Stimulated activated naive B cell treated with anti-CD40 and anti-IgM and Interleukin-4, amounts not matched to agents 10 μg/mL and 1 μg/mL and 100 μg/mL, for 72 hours (primary cell): ENCODE results near the gene KCNG4.

Source experiments
- ATAC-seq, 2 donors: fragments of 150-1000 bp; cut with Tn5 transposase; replicated peaks; 2 replicates each; pipeline ENCODE4 v1.10.0; 2021; ENCODE audit warnings: moderate library complexity in 1 of 2
- DNase-seq: peaks from one replicate; pipeline ENCODE4 v3.0.0; 2021
- H3K27ac Mint-ChIP-seq: one replicate; pipeline ENCODE4 v1.8.0; 2022; ENCODE audit warnings: mild to moderate bottlenecking, mixed read lengths
- H3K27me3 Mint-ChIP-seq, 2 donors: one replicate each; pipeline ENCODE4 v1.8.0; 2022; ENCODE audit warnings: mixed read lengths in 2 of 2
- H3K36me3 Mint-ChIP-seq, 2 donors: one replicate each; pipeline ENCODE4 v1.8.0; 2022; ENCODE audit warnings: mixed read lengths in 2 of 2, mild to moderate bottlenecking in 1 of 2
- H3K4me1 Mint-ChIP-seq, 2 donors: one replicate each; pipeline ENCODE4 v1.8.0; 2022; ENCODE audit warnings: mixed read lengths in 2 of 2, mild to moderate bottlenecking in 1 of 2
- H3K4me3 Mint-ChIP-seq, 2 donors: one replicate each; pipeline ENCODE4 v1.8.0; 2022; ENCODE audit warnings: mild to moderate bottlenecking in 2 of 2, mixed read lengths in 2 of 2, moderate library complexity in 1 of 2
- H3K9me3 Mint-ChIP-seq, 2 donors: one replicate each; pipeline ENCODE4 v1.8.0; 2022; ENCODE audit warnings: mixed read lengths in 2 of 2, mild to moderate bottlenecking in 1 of 2

KCNG4 gene, protein sequence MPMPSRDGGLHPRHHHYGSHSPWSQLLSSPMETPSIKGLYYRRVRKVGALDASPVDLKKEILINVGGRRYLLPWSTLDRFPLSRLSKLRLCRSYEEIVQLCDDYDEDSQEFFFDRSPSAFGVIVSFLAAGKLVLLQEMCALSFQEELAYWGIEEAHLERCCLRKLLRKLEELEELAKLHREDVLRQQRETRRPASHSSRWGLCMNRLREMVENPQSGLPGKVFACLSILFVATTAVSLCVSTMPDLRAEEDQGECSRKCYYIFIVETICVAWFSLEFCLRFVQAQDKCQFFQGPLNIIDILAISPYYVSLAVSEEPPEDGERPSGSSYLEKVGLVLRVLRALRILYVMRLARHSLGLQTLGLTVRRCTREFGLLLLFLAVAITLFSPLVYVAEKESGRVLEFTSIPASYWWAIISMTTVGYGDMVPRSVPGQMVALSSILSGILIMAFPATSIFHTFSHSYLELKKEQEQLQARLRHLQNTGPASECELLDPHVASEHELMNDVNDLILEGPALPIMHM

DNA sequence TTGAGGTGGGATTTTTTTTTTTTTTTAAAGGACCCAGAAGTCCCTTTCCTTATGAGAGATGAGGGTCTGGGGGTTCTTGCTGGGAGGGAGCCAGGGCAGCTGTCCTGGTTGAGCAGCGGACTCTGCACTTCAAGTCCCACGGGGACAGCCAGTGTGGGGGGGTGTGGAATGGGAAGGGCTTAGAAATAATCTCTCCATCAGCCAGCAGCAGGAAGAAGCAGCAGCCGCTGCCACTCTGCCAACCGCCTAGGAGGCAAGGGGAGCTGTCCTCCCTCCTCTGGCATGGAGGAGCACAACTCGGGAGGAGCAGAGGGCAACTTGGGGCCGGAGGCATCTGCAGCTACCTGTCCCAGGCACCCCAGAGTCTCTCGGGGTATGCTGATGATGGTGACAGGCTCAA lies at the start of gene KCNG4:
TSS of gene KCNG4 (minus strand) at position 104 of the 400 bp plus-strand sequence. CDS start 2,527 bp downstream, outside the sequence.
- no peak within 1 kb of the TSS for H3K27ac Mint-ChIP-seq
- no peaks in the 10 kb centered on the region for H3K4me1 Mint-ChIP-seq
- DNase-seq (no peak), ATAC-seq (no peak)
- H3K36me3 Mint-ChIP-seq: no peaks in the 10 kb centered on the region
- no peak within 1 kb of the TSS for H3K4me3 Mint-ChIP-seq
- peaks cover 1 to 13% of the 10 kb centered on the region in 2 donors for H3K9me3 Mint-ChIP-seq
- H3K27me3 Mint-ChIP-seq: peaks cover 47 to 58% of the 10 kb centered on the region in 2 donors

DNA sequence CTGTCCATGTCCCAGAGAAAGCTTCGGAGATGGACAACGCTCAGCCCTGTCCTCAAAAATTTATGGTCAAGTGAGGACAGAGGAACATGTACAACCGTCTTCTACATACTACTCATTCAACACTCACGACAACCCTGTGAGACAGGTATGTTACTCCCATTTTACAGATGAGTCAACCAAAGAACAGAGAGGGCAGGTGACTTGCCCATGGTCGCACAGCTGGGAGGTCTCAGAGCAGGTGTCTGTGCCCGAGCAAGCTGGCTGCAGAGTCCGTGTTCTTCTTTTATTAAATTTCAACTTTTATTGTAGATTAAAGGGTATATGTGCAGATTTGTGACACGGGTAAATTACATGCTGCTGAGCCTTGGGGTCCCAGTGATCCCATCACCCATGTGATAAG lies 49.1 kb upstream of the KCNG4 start:
- H3K36me3 Mint-ChIP-seq: no peaks in the 10 kb centered on the region
- no peak overlapping the region for H3K27ac Mint-ChIP-seq
- H3K4me3 Mint-ChIP-seq: no peak overlapping the region
- DNase-seq (no peak), ATAC-seq (no peak)
- H3K27me3 Mint-ChIP-seq: peaks cover 41 to 58% of the 10 kb centered on the region in 2 donors
- H3K9me3 Mint-ChIP-seq: no peaks in the 10 kb centered on the region
- H3K4me1 Mint-ChIP-seq: peaks cover 0 to 1% of the 10 kb centered on the region in 2 donors

DNA sequence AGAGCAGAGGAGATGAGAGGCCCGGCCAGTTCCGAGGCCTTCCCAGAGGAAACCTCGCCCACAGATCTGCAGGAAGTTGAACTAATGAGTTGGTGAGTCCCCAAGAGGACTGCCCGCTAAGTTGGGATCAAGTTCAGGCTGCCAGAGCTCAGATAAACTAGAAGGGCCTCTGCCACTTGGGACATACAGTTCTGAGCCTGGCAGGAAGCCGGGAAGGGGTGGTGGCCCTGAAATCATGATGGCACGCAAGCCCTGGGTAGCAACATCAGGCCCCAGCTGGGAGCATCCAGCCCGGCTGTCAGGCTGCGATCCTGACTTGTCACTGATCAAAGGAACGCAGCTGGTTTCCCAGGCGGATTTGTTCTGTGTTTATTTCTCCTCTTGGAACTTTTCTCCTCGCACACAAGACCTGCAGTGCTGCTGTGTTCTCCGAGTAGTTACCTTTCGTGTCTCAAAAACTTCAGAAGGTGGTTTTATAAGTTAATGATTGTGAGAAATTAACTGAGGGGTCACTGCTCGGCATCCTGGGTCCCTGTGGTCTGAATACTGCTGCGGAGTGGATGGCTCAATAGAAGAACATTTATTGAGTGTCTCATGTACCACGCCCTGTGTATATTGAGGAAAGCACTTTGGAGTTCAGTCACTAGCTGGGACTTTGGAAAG lies 46.9 kb upstream of the KCNG4 start:
- Mint-ChIP-seq H3K36me3 (no peaks in the 10 kb centered on the region), H3K9me3 (no peaks in the 10 kb centered on the region), H3K4me3 (no peak overlapping the region), H3K27ac (no peak overlapping the region), H3K4me1 (no peaks in the 10 kb centered on the region), H3K27me3 (peaks cover 40 to 56% of the 10 kb centered on the region in 2 donors)
- ATAC-seq: no peak
- no peak for DNase-seq

DNA sequence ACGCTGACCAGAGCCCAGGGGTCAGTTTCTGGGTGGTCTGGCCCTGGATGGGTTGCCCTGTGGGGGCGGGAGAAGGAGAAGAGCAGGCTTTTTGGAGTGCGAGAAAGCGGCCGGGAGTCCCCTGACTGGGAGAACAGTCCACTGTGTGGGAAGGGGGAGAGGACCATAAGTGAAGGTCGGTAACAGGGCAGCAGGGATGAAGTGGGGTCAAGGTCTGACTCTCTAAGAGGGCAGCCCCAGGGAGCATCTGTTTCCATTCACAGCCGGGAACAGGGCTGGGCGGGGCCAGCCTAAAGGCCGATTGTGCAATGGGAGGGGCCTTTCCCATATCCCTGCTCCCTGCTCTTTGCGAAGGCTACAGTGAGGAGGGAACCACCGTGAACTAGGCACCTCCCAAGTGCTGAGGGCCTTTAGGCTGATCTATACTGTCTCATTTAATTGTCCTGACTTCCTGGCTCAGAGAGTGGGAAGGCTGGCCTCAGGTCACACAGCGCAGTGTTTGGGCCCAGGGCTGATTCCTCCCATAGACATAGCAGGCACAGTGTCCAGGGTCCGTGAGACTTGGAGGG lies 44.4 kb upstream of the KCNG4 start:
- Mint-ChIP-seq H3K9me3 (no peaks in the 10 kb centered on the region), H3K4me1 (no peaks in the 10 kb centered on the region), H3K27ac (no peak overlapping the region), H3K4me3 (no peak overlapping the region), H3K27me3 (peaks cover 36 to 51% of the 10 kb centered on the region in 2 donors), H3K36me3 (no peaks in the 10 kb centered on the region)
- no peak for DNase-seq
- no peak for ATAC-seq

GRCh38 chr16:84283314-84284153 lies 43.7 kb upstream of the KCNG4 start:
- no peaks in the 10 kb centered on the region for H3K4me1 Mint-ChIP-seq
- H3K27me3 Mint-ChIP-seq: peaks cover 31 to 44% of the 10 kb centered on the region in 2 donors
- no peak for ATAC-seq
- DNase-seq: no peak
- H3K27ac Mint-ChIP-seq: no peak overlapping the region
- no peaks in the 10 kb centered on the region for H3K9me3 Mint-ChIP-seq
- no peak overlapping the region for H3K4me3 Mint-ChIP-seq
- H3K36me3 Mint-ChIP-seq: no peaks in the 10 kb centered on the region

GRCh38 chr16:84282533-84282932 lies 42.7 kb upstream of the KCNG4 start:
- H3K27me3 Mint-ChIP-seq: peaks cover 28 to 34% of the 10 kb centered on the region in 2 donors
- H3K4me1 Mint-ChIP-seq: no peaks in the 10 kb centered on the region
- H3K27ac Mint-ChIP-seq: no peak overlapping the region
- DNase-seq (no peak), ATAC-seq (no peak)
- H3K4me3 Mint-ChIP-seq: no peak overlapping the region
- no peaks in the 10 kb centered on the region for H3K9me3 Mint-ChIP-seq
- no peaks in the 10 kb centered on the region for H3K36me3 Mint-ChIP-seq

- Mint-ChIP-seq H3K36me3 (no peaks in the 10 kb centered on the region), H3K27me3 (peaks cover 28 to 32% of the 10 kb centered on the region in 2 donors)
Observed at GRCh38 chr16:84281074-84281473, 41.3 kb upstream of the KCNG4 start.

DNA sequence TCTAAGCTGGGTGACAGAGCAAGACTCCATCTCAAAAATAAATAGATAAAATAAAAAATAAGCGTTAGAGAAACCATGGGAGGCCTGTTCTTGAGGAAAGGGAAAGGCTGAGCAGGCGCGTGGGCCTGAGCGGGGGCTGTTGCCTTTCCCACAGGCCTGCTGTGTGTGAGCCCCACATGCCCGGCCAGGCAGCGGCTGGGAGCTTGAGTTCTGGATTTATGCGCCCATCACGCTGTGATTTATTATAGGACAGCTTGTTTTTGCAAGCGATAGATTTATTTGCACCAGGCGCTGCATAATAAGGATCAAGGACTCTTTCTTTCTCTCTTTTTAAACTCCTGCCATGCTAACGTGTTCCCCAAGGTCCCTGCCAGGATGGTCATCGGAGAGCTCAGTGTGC lies 40.1 kb upstream of the KCNG4 start:
- H3K9me3 Mint-ChIP-seq: no peaks in the 10 kb centered on the region
- no peak overlapping the region for H3K27ac Mint-ChIP-seq
- DNase-seq (no peak), ATAC-seq (no peak)
- no peaks in the 10 kb centered on the region for H3K4me1 Mint-ChIP-seq
- no peaks in the 10 kb centered on the region for H3K36me3 Mint-ChIP-seq
- no peak overlapping the region for H3K4me3 Mint-ChIP-seq
- H3K27me3 Mint-ChIP-seq: peaks cover 28 to 30% of the 10 kb centered on the region in 2 donors

More at GRCh38 chr16:84281074-84281473, 41.3 kb upstream of the KCNG4 start:
- no peaks in the 10 kb centered on the region for H3K4me1 Mint-ChIP-seq
- H3K27ac Mint-ChIP-seq: no peak overlapping the region
- DNase-seq (no peak), ATAC-seq (no peak)
- no peak overlapping the region for H3K4me3 Mint-ChIP-seq
- no peaks in the 10 kb centered on the region for H3K9me3 Mint-ChIP-seq

GRCh38 chr16:84278968-84279367 lies 39.2 kb upstream of the KCNG4 start:
- Mint-ChIP-seq H3K9me3 (no peaks in the 10 kb centered on the region), H3K36me3 (no peaks in the 10 kb centered on the region), H3K4me1 (no peaks in the 10 kb centered on the region), H3K4me3 (no peak overlapping the region), H3K27ac (no peak overlapping the region), H3K27me3 (peaks cover 24 to 26% of the 10 kb centered on the region in 2 donors)
- ATAC-seq (no peak), DNase-seq (no peak)

DNA sequence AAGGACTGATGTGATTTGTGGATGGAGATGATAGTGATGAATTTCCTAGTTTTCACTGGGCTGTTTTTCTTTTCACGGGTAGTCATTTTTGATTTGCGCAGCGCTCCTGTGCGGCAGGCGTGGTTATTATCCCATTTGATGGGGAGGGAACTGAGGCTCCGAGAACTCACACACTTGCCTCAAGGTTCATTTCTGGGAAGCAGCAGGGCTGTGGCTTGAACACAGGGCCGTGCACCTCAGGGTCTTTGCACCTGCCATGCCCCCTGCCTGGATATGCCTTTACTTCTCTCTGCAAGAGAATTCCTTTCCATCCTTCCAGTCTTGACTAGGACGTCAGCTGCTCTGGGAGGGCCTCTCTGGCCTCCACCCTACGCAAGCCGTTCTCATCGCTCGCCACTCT lies 38.5 kb upstream of the KCNG4 start:
- H3K36me3 Mint-ChIP-seq: no peaks in the 10 kb centered on the region
- no peak for DNase-seq
- no peak overlapping the region for H3K27ac Mint-ChIP-seq
- H3K4me3 Mint-ChIP-seq: no peak overlapping the region
- no peaks in the 10 kb centered on the region for H3K9me3 Mint-ChIP-seq
- no peaks in the 10 kb centered on the region for H3K4me1 Mint-ChIP-seq
- H3K27me3 Mint-ChIP-seq: peaks cover 17 to 21% of the 10 kb centered on the region in 2 donors
- ATAC-seq: no peak

DNA sequence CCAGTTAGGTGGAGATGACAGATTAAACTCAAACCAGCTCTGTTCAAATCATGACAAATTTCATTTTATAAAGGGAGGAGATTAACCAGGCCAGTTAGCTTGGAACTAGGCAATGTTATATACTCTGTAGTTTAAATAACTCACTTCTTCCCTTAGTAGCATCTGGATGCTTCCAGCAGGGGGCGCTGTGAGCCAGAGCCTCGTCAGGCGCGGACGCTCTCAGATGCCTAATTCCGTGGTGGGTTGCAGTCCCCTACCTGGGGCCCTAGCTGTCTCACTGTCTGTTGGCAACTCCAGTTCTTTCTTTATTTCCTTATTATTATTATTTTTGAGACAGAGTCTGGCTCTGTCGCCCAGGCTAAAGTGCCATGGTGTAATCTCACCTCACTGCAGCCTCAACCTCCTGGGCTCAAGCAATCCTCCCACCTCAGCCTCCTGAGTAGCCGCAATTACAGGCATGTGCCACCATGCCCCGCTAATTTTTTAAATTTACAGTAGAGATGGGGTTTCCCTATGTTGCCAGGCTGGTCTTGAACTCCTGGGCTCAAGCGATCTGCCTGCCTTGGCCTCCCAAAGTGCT lies 37.5 kb upstream of the KCNG4 start:
- peak; percentile 71 to 78 for ATAC-seq
- peak; percentile 12 for DNase-seq
- Mint-ChIP-seq H3K4me3 (no peak overlapping the region), H3K27me3 (peaks cover 9 to 15% of the 10 kb centered on the region in 2 donors), H3K27ac (no peak overlapping the region), H3K36me3 (no peaks in the 10 kb centered on the region), H3K9me3 (no peaks in the 10 kb centered on the region), H3K4me1 (no peaks in the 10 kb centered on the region)

DNA sequence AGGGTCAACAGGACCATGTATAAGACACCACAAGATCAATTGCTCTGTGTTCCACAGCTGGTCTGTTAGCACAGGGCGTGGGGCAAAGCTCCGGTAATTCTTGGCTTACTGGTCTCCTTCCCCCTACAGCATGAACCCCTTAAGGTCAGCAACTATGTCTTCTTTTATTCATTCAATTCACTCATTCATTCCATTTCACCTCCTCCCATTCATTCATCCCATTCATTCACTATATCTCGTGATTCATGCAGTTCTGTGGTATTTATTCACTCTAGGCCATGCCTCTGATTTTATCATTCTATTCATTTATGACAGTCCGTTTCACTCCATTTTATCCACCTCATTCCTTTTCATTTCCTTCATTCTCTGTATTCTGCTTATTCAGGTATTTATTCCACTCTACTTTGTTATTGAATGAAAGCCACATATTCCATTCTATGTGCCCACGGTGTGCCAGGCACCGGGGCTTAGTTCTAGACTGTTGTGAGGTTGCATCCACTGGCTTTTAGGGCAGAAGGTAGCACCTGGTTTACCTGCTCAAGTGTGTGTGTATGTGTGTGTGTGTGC lies 35.9 kb upstream of the KCNG4 start:
- no peaks in the 10 kb centered on the region for H3K36me3 Mint-ChIP-seq
- no peak for ATAC-seq
- no peak overlapping the region for H3K4me3 Mint-ChIP-seq
- H3K9me3 Mint-ChIP-seq: no peaks in the 10 kb centered on the region
- no peaks in the 10 kb centered on the region for H3K4me1 Mint-ChIP-seq
- H3K27me3 Mint-ChIP-seq: peaks cover 0 to 9% of the 10 kb centered on the region in 2 donors
- DNase-seq: no peak
- no peak overlapping the region for H3K27ac Mint-ChIP-seq

DNA sequence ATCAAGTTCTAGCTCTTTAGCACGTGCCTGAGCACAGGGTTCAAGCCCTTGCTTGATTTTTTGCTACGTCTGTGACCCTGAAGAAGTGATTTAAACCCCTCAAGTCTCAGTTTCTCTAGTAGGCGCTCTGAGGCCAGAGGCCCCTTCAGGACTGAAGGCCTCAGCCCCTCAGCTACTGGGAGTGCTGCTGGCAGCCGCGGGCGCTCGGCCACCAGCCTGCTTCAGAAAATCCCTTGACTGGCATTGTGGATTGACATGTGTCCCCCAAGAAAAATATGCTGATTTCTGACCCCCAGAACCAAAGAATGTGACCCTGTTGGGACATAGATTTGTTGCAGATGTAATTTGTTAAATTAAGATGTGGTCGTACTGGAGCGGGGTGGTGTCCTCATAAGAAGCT lies 34.7 kb upstream of the KCNG4 start:
- Mint-ChIP-seq H3K4me3 (no peak overlapping the region), H3K27ac (no peak overlapping the region), H3K27me3 (peaks cover 0 to 5% of the 10 kb centered on the region in 2 donors), H3K9me3 (no peaks in the 10 kb centered on the region), H3K36me3 (no peaks in the 10 kb centered on the region), H3K4me1 (no peaks in the 10 kb centered on the region)
- ATAC-seq (no peak), DNase-seq (no peak)
